H9 (cell line): ENCODE results near the gene TRABD2B. TPM values are rescaled to one million over a fixed set of nuclear protein-coding genes. Genes with fewer than 3 reads are reported as not detected.

Experiments
- DNase-seq: peaks from one replicate; pipeline ENCODE4 v3.0.0-alpha.2; 2017
- H2AFZ ChIP-seq: one replicate; pipeline ENCODE4 v1.6.1; 2013; ENCODE audit warnings: mild to moderate bottlenecking, low read length, control low read depth, moderate library complexity
- H2AK5ac ChIP-seq: 2 replicates; pipeline ENCODE4 v1.6.1; 2013; ENCODE audit warnings: low read length, control low read depth, mixed read lengths; ENCODE audit not compliant: insufficient read length
- H2BK120ac ChIP-seq: one replicate; pipeline ENCODE4 v1.6.1; 2013; ENCODE audit warnings: low read depth, mild to moderate bottlenecking, low read length, control low read depth, inconsistent platforms; ENCODE audit not compliant: poor library complexity, severe bottlenecking
- H2BK12ac ChIP-seq: 2 replicates; pipeline ENCODE4 v1.6.1; 2013; ENCODE audit warnings: low read length, control low read depth, mixed read lengths, low read depth; ENCODE audit not compliant: insufficient read length
- H2BK15ac ChIP-seq: 2 replicates; pipeline ENCODE4 v1.6.1; 2013; ENCODE audit warnings: low read depth, low read length, control low read depth
- H2BK20ac ChIP-seq: one replicate; pipeline ENCODE4 v1.6.1; 2013; ENCODE audit warnings: low read depth, mild to moderate bottlenecking, low read length, control low read depth, inconsistent platforms; ENCODE audit not compliant: poor library complexity, severe bottlenecking
- H2BK5ac ChIP-seq: 2 replicates; pipeline ENCODE4 v1.6.1; 2013; ENCODE audit warnings: low read length, control low read depth, mixed read lengths; ENCODE audit not compliant: insufficient read length
- H3K14ac ChIP-seq: 2 replicates; pipeline ENCODE4 v1.6.1; 2013; ENCODE audit warnings: low read length, control low read depth; ENCODE audit not compliant: insufficient read depth
- H3K18ac ChIP-seq: 2 replicates; pipeline ENCODE4 v1.6.1; 2013; ENCODE audit warnings: low read depth, mild to moderate bottlenecking, mixed read lengths, low read length, control low read depth; ENCODE audit not compliant: insufficient read length
- H3K23ac ChIP-seq: 2 replicates; pipeline ENCODE4 v1.6.1; 2013; ENCODE audit warnings: low read length, control low read depth, mixed read lengths, low read depth; ENCODE audit not compliant: insufficient read length
- H3K23me2 ChIP-seq: 2 replicates; pipeline ENCODE4 v1.6.1; 2013; ENCODE audit warnings: low read depth, mild to moderate bottlenecking, mixed read lengths, low read length, control low read depth; ENCODE audit not compliant: insufficient read length, poor library complexity, severe bottlenecking
- H3K27ac ChIP-seq: 2 replicates; pipeline ENCODE4 v1.5.1; 2013; ENCODE audit warnings: low read length, control low read depth, mixed read lengths, low read depth; ENCODE audit not compliant: insufficient read length
- H3K27me3 ChIP-seq: 2 replicates; pipeline ENCODE4 v1.6.1; 2013; ENCODE audit warnings: low read length, control low read depth, inconsistent platforms; ENCODE audit not compliant: insufficient read depth
- H3K4ac ChIP-seq: 2 replicates; pipeline ENCODE4 v1.6.1; 2013; ENCODE audit warnings: low read depth, mild to moderate bottlenecking, control low read depth, inconsistent platforms, low read length, moderate library complexity
- H3K4me1 ChIP-seq: 2 replicates; pipeline ENCODE4 v1.6.1; 2013; ENCODE audit warnings: low read length, control low read depth, inconsistent platforms; ENCODE audit not compliant: insufficient read depth
- H3K4me2 ChIP-seq: 2 replicates; pipeline ENCODE4 v1.6.1; 2013; ENCODE audit warnings: low read length, control low read depth, mixed read lengths; ENCODE audit not compliant: insufficient read length, insufficient read depth
- H3K56ac ChIP-seq: 2 replicates; pipeline ENCODE4 v1.6.1; 2013; ENCODE audit warnings: low read depth, mild to moderate bottlenecking, mixed read lengths, low read length, control low read depth; ENCODE audit not compliant: insufficient read length
- H3K79me1 ChIP-seq: 2 replicates; pipeline ENCODE4 v1.6.1; 2013; ENCODE audit warnings: low read depth, mild to moderate bottlenecking, moderate library complexity, low read length, control low read depth, inconsistent platforms; ENCODE audit not compliant: insufficient read depth, poor library complexity, severe bottlenecking
- H3K79me2 ChIP-seq: 2 replicates; pipeline ENCODE4 v1.6.1; 2013; ENCODE audit warnings: low read length, control low read depth, inconsistent platforms; ENCODE audit not compliant: insufficient read depth
- H3K9ac ChIP-seq: 2 replicates; pipeline ENCODE4 v1.6.1; 2013; ENCODE audit warnings: low read length, control low read depth, mixed read lengths; ENCODE audit not compliant: insufficient read length; ENCODE audit errors: extremely low read depth
- H3K9me3 ChIP-seq: one replicate; pipeline ENCODE4 v1.6.1; 2013; ENCODE audit warnings: low read depth, low read length, inconsistent platforms; ENCODE audit not compliant: control insufficient read depth
- H3T11ph ChIP-seq: one replicate; pipeline ENCODE4 v1.6.1; 2013; ENCODE audit warnings: mild to moderate bottlenecking, low read length, control low read depth, inconsistent platforms
- H4K20me1 ChIP-seq: one replicate; pipeline ENCODE4 v1.6.1; 2013; ENCODE audit not compliant: control insufficient read depth, insufficient read length, insufficient read depth
- H4K5ac ChIP-seq: 2 replicates; pipeline ENCODE4 v1.6.1; 2013; ENCODE audit warnings: low read depth, mild to moderate bottlenecking, mixed read lengths, low read length, control low read depth; ENCODE audit not compliant: insufficient read length
- H4K8ac ChIP-seq: replicated peaks from 2 replicates; pipeline ENCODE4 v1.6.1; 2013; ENCODE audit warnings: low read length, control low read depth, mixed read lengths, low read depth; ENCODE audit not compliant: insufficient read length
- H4K91ac ChIP-seq: 2 replicates; pipeline ENCODE4 v1.6.1; 2013; ENCODE audit warnings: low read depth, mild to moderate bottlenecking, moderate library complexity, mixed read lengths, low read length, control low read depth; ENCODE audit not compliant: insufficient read length
- H3K27ac Mint-ChIP-seq, 3 experiments: 2 replicates in 2 of 3; 3 replicates in 1 of 3; pipeline ENCODE4 v1.8.0; 2020 to 2021; ENCODE audit warnings: mixed read lengths in 3 of 3, mild to moderate bottlenecking in 1 of 3, moderate library complexity in 1 of 3
- H3K27me3 Mint-ChIP-seq: 2 replicates; pipeline ENCODE4 v1.8.0; 2021; ENCODE audit warnings: low read depth, mild to moderate bottlenecking, moderate library complexity, mixed read lengths
- H3K36me3 Mint-ChIP-seq, 3 experiments: 2 replicates in 2 of 3; 3 replicates in 1 of 3; pipeline ENCODE4 v1.8.0; 2020 to 2021; ENCODE audit warnings: low read depth in 3 of 3, mixed read lengths in 3 of 3; ENCODE audit not compliant: insufficient read depth in 1 of 3
- H3K4me1 Mint-ChIP-seq, 2 experiments: 2 replicates each; pipeline ENCODE4 v1.8.0; 2020; ENCODE audit warnings: mixed read lengths in 2 of 2
- H3K4me3 Mint-ChIP-seq, 2 experiments: 2 replicates in 1 of 2; 3 replicates in 1 of 2; pipeline ENCODE4 v1.8.0; 2020 to 2021; ENCODE audit warnings: mild to moderate bottlenecking in 2 of 2, mixed read lengths in 2 of 2, moderate library complexity in 1 of 2
- H3K9me3 Mint-ChIP-seq, 2 experiments: 2 replicates in 1 of 2; 3 replicates in 1 of 2; pipeline ENCODE4 v1.8.0; 2020; ENCODE audit warnings: mild to moderate bottlenecking in 2 of 2, mixed read lengths in 2 of 2, moderate library complexity in 1 of 2
- WGBS: extraction: QIAGEN DNeasy Blood & Tissue Kit; methylation state at CpG from one replicate; pipeline ENCODE4 v1.1.7; 2013; ENCODE audit warnings: missing lambda C conversion rate, low lambda C conversion rate, mixed read lengths; ENCODE audit not compliant: insufficient read length; ENCODE audit errors: extremely low coverage; 5-methylcytosine and 5-hydroxymethylcytosine counted together
- total RNA-seq: library from RNA; stranded (reverse); gene quantifications from 2 replicates; pipeline ENCODE4 v1.2.1, GENCODE V29; 2021
- TF ChIP-seq, protein P1 (sequence below): fragments of 200-600 bp; sonication (generic); conservative IDR thresholded peaks from 3 replicates; pipeline ENCODE4 v1.8.0; 2021; ENCODE audit warnings: antibody characterized with exemption, mild to moderate bottlenecking

The TRABD2B gene
- total RNA-seq, 1 experiment from 2014 or later: 2.3 TPM

DNA sequence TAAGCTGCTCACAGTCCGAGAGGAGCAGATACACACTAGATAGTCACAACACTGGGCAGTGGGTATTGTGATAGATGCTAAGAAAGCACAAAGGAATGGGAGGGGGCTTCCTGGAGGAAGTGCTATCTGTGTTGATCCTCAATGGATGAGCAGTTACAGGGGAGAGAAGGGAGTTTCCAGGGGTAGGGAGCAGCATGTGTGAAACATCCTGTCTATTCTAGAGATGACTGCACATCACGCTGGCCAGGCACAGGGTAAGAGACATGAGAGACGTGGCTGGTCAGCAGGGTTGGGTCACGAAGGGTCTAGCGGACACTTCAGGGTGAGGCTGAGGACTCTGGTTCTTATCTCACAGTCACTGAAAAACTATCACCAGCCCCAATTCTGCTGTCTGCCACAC lies 235.2 kb downstream of the TRABD2B start:
- Histone ChIP-seq H2BK120ac (no peak overlapping the region), H3K4me2 (no peak overlapping the region), H3K23ac (no peak overlapping the region), H4K8ac (no peak overlapping the region), H2AFZ (no peak overlapping the region), H4K91ac (no peak overlapping the region), H3K79me1 (no peaks in the 10 kb centered on the region), H3K9ac (no peak overlapping the region), H2BK15ac (no peak overlapping the region), H3K27me3 (no peaks in the 10 kb centered on the region), H3K27ac (no peak overlapping the region), H4K5ac (no peak overlapping the region), H2BK5ac (no peak overlapping the region), H3T11ph (no peak overlapping the region), H3K79me2 (no peaks in the 10 kb centered on the region), H2BK20ac (no peak overlapping the region), H3K4ac (no peak overlapping the region), H2AK5ac (no peak overlapping the region), H3K23me2 (no peaks in the 10 kb centered on the region), H3K56ac (no peak overlapping the region), H3K14ac (no peak overlapping the region), H4K20me1 (no peaks in the 10 kb centered on the region), H3K18ac (no peak overlapping the region), H3K9me3 (no peaks in the 10 kb centered on the region), H2BK12ac (no peak overlapping the region), H3K4me1 (no peaks in the 10 kb centered on the region)
- no peaks in the 10 kb centered on the region; a peak in 1 of 5 replicates for H3K9me3 Mint-ChIP-seq
- peaks cover 2 to 5% of the 10 kb centered on the region in 2 experiments; a peak in 2 of 4 replicates for H3K4me1 Mint-ChIP-seq
- peaks cover 18% of the 10 kb centered on the region for H3K27me3 Mint-ChIP-seq
- no peak for DNase-seq
- TF ChIP-seq, protein P1, sequence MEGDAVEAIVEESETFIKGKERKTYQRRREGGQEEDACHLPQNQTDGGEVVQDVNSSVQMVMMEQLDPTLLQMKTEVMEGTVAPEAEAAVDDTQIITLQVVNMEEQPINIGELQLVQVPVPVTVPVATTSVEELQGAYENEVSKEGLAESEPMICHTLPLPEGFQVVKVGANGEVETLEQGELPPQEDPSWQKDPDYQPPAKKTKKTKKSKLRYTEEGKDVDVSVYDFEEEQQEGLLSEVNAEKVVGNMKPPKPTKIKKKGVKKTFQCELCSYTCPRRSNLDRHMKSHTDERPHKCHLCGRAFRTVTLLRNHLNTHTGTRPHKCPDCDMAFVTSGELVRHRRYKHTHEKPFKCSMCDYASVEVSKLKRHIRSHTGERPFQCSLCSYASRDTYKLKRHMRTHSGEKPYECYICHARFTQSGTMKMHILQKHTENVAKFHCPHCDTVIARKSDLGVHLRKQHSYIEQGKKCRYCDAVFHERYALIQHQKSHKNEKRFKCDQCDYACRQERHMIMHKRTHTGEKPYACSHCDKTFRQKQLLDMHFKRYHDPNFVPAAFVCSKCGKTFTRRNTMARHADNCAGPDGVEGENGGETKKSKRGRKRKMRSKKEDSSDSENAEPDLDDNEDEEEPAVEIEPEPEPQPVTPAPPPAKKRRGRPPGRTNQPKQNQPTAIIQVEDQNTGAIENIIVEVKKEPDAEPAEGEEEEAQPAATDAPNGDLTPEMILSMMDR: no peak
- no peak overlapping the region for H3K4me3 Mint-ChIP-seq
- no peak overlapping the region for H3K27ac Mint-ChIP-seq
- no CpG with 5 or more reads among the region's 5 CpGs for WGBS
- no peaks in the 10 kb centered on the region for H3K36me3 Mint-ChIP-seq
